Liver (tissue), 3 donors: ENCODE data around the gene ABL1.

ENCODE experiments used
- ATF3 ChIP-seq: IDR thresholded peaks from 2 replicates; pipeline ENCODE4 v1.6.1; 2016; ENCODE audit warnings: antibody characterized with exemption
- CTCF ChIP-seq: fragments of 150-350 bp; IDR thresholded peaks from 2 replicates; pipeline ENCODE4 v1.5.1; 2017; ENCODE audit warnings: improper control_type of control experiment, low read depth, low read length; ENCODE audit not compliant: missing input control
- EGR1 ChIP-seq, 2 donors: IDR thresholded peaks; 2 replicates each; pipeline ENCODE4 v1.6.1; 2016 to 2018; ENCODE audit warnings: antibody characterized with exemption in 2 of 2, low read depth in 2 of 2
- JUND ChIP-seq, 2 donors: IDR thresholded peaks; 2 replicates each; pipeline ENCODE4 v1.6.1; 2016; ENCODE audit warnings: antibody characterized with exemption in 2 of 2
- SP1 ChIP-seq: IDR thresholded peaks from 2 replicates; pipeline ENCODE4 v1.6.1; 2018; ENCODE audit warnings: antibody characterized with exemption, mild to moderate bottlenecking
- TAF1 ChIP-seq: conservative IDR thresholded peaks from 2 replicates; pipeline ENCODE4 v1.6.1; 2016; ENCODE audit warnings: antibody characterized with exemption, mild to moderate bottlenecking
- donor health status: healthy.
- donor health status: healthy.

- no peak for TF ChIP-seq CTCF
- no peak for TF ChIP-seq EGR1 (IDR thresholded peaks at IDR 0.05; ENCODE audit: low read depth in 2 of 2)
- TF ChIP-seq JUND (IDR thresholded peaks at IDR 0.05), result no peak
- TF ChIP-seq TAF1, result no peak
- TF ChIP-seq SP1, result no peak
- no peak for TF ChIP-seq ATF3
Observed at GRCh38 chr9:130896233-130897014, 61.4 kb downstream of the ABL1 start, which contains the start of gene QRFP.
